Tibial nerve (tissue), 4 donors: ENCODE data around the gene UGT1A1.

ENCODE experiments used
- EP300 ChIP-seq, 2 donors: sonication (generic); formaldehyde crosslinking; IDR thresholded peaks; one replicate each; pipeline ENCODE4 v1.6.1; 2017; ENCODE audit warnings: antibody characterized with exemption in 2 of 2, mild to moderate bottlenecking in 1 of 2
- POLR2A ChIP-seq, 2 donors: fragments of 450-650 bp; IDR thresholded peaks; one replicate each; pipeline ENCODE4 v1.6.1; 2017; ENCODE audit warnings: antibody characterized with exemption in 2 of 2, mild to moderate bottlenecking in 2 of 2, moderate library complexity in 2 of 2
- TF ChIP-seq, protein P1 (sequence below), 5 experiments: fragments of 200-600 bp in 3 of 5; fragments of 450-650 bp in 2 of 5; sonication (generic) in 3 of 5; IDR thresholded peaks; one replicate each; pipeline ENCODE4 v1.5.1; 2016 to 2019; ENCODE audit warnings: antibody characterized with exemption in 5 of 5, mild to moderate bottlenecking in 3 of 5, moderate library complexity in 2 of 5

GRCh38 chr2:233711312-233712008, 48.6 kb upstream of the UGT1A1 start:
- TF ChIP-seq, protein P1, sequence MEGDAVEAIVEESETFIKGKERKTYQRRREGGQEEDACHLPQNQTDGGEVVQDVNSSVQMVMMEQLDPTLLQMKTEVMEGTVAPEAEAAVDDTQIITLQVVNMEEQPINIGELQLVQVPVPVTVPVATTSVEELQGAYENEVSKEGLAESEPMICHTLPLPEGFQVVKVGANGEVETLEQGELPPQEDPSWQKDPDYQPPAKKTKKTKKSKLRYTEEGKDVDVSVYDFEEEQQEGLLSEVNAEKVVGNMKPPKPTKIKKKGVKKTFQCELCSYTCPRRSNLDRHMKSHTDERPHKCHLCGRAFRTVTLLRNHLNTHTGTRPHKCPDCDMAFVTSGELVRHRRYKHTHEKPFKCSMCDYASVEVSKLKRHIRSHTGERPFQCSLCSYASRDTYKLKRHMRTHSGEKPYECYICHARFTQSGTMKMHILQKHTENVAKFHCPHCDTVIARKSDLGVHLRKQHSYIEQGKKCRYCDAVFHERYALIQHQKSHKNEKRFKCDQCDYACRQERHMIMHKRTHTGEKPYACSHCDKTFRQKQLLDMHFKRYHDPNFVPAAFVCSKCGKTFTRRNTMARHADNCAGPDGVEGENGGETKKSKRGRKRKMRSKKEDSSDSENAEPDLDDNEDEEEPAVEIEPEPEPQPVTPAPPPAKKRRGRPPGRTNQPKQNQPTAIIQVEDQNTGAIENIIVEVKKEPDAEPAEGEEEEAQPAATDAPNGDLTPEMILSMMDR (IDR thresholded peaks at IDR 0.05): peak; percentile 35 to 80 (median 39)
- TF ChIP-seq POLR2A (IDR thresholded peaks at IDR 0.05) (no peak), EP300 (IDR thresholded peaks at IDR 0.05) (no peak)
